Measurements from ENCODE around the gene AGAP1. TPM values are rescaled to one million over a fixed set of nuclear protein-coding genes. Genes with fewer than 3 reads are reported as not detected.

The AGAP1 gene
- total RNA-seq, 2 donors from 2014 or later = 32.8 to 34.7 TPM

GRCh38 chr2:235812185-235812665 lies 318.4 kb downstream of the AGAP1 start:
- 94 to 98% methylated on average over 14 to 18 of the region's 18 CpGs for WGBS, 2 experiments (ENCODE audit: insufficient coverage in 1 of 2, insufficient read length in 1 of 2)

DNA sequence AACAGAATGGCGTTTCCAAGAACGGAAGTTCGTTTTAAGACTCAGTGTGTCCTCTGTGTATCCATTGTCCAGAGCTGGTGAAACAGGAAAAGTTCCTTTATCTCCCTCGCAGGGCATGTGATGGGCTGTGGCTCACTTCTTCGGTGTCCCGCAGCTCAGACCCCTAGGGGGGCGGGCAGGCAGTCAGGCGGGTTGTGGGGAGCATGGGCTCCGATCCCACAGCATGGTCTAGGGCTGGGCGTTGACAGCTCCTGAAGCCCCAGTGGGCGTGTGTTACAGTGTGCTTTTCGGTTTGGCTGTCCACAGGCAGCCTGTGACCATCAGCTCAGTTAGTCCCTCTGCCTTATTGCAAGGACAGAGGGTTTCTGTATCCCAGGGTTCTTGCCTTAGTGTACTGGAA lies 319.6 kb downstream of the AGAP1 start:
- H3K36me3 ChIP-seq (ENCODE audit: control insufficient read depth, insufficient read depth, low read length) = peaks cover 12% of the 10 kb centered on the region
- Mint-ChIP-seq H3K4me1 (peaks cover 17% of the 10 kb centered on the region), H3K27me3 (ENCODE audit: insufficient read depth) (peaks cover 75% of the 10 kb centered on the region), H3K27ac (no peak overlapping the region), H3K9me3 (no peaks in the 10 kb centered on the region), H3K36me3 (ENCODE audit: low read depth) (peaks cover 63% of the 10 kb centered on the region), H3K4me3 (no peak overlapping the region)
- DNase-seq = no peak
- no peaks in the 10 kb centered on the region for H3K4me1 ChIP-seq (ENCODE audit: control insufficient read depth, insufficient read depth, low read length)
- H3K9ac ChIP-seq (ENCODE audit: extremely low read depth, low read length, poor library complexity, severe bottlenecking) = no peak overlapping the region
- H3K4me3 ChIP-seq (ENCODE audit: low read length) = no peak overlapping the region
- TF ChIP-seq, protein P1, sequence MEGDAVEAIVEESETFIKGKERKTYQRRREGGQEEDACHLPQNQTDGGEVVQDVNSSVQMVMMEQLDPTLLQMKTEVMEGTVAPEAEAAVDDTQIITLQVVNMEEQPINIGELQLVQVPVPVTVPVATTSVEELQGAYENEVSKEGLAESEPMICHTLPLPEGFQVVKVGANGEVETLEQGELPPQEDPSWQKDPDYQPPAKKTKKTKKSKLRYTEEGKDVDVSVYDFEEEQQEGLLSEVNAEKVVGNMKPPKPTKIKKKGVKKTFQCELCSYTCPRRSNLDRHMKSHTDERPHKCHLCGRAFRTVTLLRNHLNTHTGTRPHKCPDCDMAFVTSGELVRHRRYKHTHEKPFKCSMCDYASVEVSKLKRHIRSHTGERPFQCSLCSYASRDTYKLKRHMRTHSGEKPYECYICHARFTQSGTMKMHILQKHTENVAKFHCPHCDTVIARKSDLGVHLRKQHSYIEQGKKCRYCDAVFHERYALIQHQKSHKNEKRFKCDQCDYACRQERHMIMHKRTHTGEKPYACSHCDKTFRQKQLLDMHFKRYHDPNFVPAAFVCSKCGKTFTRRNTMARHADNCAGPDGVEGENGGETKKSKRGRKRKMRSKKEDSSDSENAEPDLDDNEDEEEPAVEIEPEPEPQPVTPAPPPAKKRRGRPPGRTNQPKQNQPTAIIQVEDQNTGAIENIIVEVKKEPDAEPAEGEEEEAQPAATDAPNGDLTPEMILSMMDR (conservative IDR thresholded peaks at IDR 0.05) = no peak
- H3K9me3 ChIP-seq (ENCODE audit: control insufficient read depth, low read length) = no peaks in the 10 kb centered on the region
- H3K27me3 ChIP-seq (ENCODE audit: control insufficient read depth, insufficient read depth, low read length, poor library complexity, severe bottlenecking) = peaks cover 16% of the 10 kb centered on the region
- no peak overlapping the region for H3K27ac ChIP-seq (ENCODE audit: low read depth, low read length)
- 95 to 98% methylated on average over 6 to 12 of the region's 12 CpGs for WGBS, 2 experiments (ENCODE audit: insufficient coverage in 1 of 2, insufficient read length in 1 of 2)

More at GRCh38 chr2:235812185-235812665, 318.4 kb downstream of the AGAP1 start:
- H3K9me3 Mint-ChIP-seq = no peaks in the 10 kb centered on the region
- Histone ChIP-seq H3K27me3 (ENCODE audit: control insufficient read depth, insufficient read depth, low read length, poor library complexity, severe bottlenecking) (peaks cover 27% of the 10 kb centered on the region), H3K9ac (ENCODE audit: extremely low read depth, low read length, poor library complexity, severe bottlenecking) (no peak overlapping the region), H3K36me3 (ENCODE audit: control insufficient read depth, insufficient read depth, low read length) (peaks cover 24% of the 10 kb centered on the region), H3K27ac (ENCODE audit: low read depth, low read length) (peak overlapping the region; percentile 12), H3K4me3 (ENCODE audit: low read length) (no peak overlapping the region), H3K9me3 (ENCODE audit: control insufficient read depth, low read length) (no peaks in the 10 kb centered on the region), H3K4me1 (ENCODE audit: control insufficient read depth, insufficient read depth, low read length) (no peaks in the 10 kb centered on the region)
- H3K4me3 Mint-ChIP-seq = no peak overlapping the region
- no peak overlapping the region for H3K27ac Mint-ChIP-seq
- peaks cover 73% of the 10 kb centered on the region for H3K36me3 Mint-ChIP-seq (ENCODE audit: low read depth)
- H3K4me1 Mint-ChIP-seq = peaks cover 18% of the 10 kb centered on the region
- TF ChIP-seq, protein P1 (conservative IDR thresholded peaks at IDR 0.05) = no peak
- H3K27me3 Mint-ChIP-seq (ENCODE audit: insufficient read depth) = peaks cover 85% of the 10 kb centered on the region
- no peak for DNase-seq

GRCh38 chr2:235820571-235820970 lies 326.7 kb downstream of the AGAP1 start:
- H3K36me3 Mint-ChIP-seq (ENCODE audit: low read depth) = peaks cover 17% of the 10 kb centered on the region
- DNase-seq = no peak
- Histone ChIP-seq H3K4me3 (ENCODE audit: low read length) (no peak overlapping the region), H3K4me1 (ENCODE audit: control insufficient read depth, insufficient read depth, low read length) (no peaks in the 10 kb centered on the region), H3K9me3 (ENCODE audit: control insufficient read depth, low read length) (no peaks in the 10 kb centered on the region), H3K27me3 (ENCODE audit: control insufficient read depth, insufficient read depth, low read length, poor library complexity, severe bottlenecking) (no peaks in the 10 kb centered on the region), H3K36me3 (ENCODE audit: control insufficient read depth, insufficient read depth, low read length) (peaks cover 9% of the 10 kb centered on the region), H3K27ac (ENCODE audit: low read depth, low read length) (no peak overlapping the region), H3K9ac (ENCODE audit: extremely low read depth, low read length, poor library complexity, severe bottlenecking) (no peak overlapping the region)
- no peaks in the 10 kb centered on the region for H3K9me3 Mint-ChIP-seq
- TF ChIP-seq, protein P1 (conservative IDR thresholded peaks at IDR 0.05) = no peak
- whole genome bisulfite sequencing, 2 experiments (ENCODE audit: insufficient coverage in 1 of 2, insufficient read length in 1 of 2) = 100% methylated on average over 2 of the region's 2 CpGs; no CpG with 5 or more reads in 1 of the 2 experiments
- no peaks in the 10 kb centered on the region for H3K4me1 Mint-ChIP-seq
- H3K27me3 Mint-ChIP-seq (ENCODE audit: insufficient read depth) = peaks cover 8% of the 10 kb centered on the region
- H3K4me3 Mint-ChIP-seq = no peak overlapping the region
- H3K27ac Mint-ChIP-seq = no peak overlapping the region

All from endodermal cell (in vitro differentiated cells).